GM19372 (cell line): ENCODE measurements around the gene NBEAL2.

Source experiments
- ATAC-seq: cut with Tn5 transposase; IDR thresholded peaks from one replicate; pipeline ENCODE4 v1.9.1; 2021; ENCODE audit warnings: mild to moderate bottlenecking, low read depth, moderate library complexity; ENCODE audit not compliant: unreplicated experiment

NBEAL2 gene

GRCh38 chr3:46997453-46998091, 18.1 kb downstream of the NBEAL2 start:
- no peak for ATAC-seq

- ATAC-seq, result no peak
These were observed 18.8 kb downstream of the NBEAL2 start for GRCh38 chr3:46998121-46998851.

- no peak for ATAC-seq
These were observed 19.5 kb downstream of the NBEAL2 start for GRCh38 chr3:46998852-46999515.

GRCh38 chr3:46999516-47000197, 20.2 kb downstream of the NBEAL2 start:
- ATAC-seq, result no peak

- no peak for ATAC-seq
These were observed 20.8 kb downstream of the NBEAL2 start for GRCh38 chr3:47000198-47000815.

GRCh38 chr3:47000922-47001730, 21.7 kb downstream of the NBEAL2 start:
- ATAC-seq, result no peak

- ATAC-seq, result no peak
These were observed 22.3 kb downstream of the NBEAL2 start for GRCh38 chr3:47001731-47002170.

GRCh38 chr3:47002171-47003055, 22.9 kb downstream of the NBEAL2 start:
- no peak for ATAC-seq

GRCh38 chr3:47003056-47003410, 23.6 kb downstream of the NBEAL2 start:
- ATAC-seq, result no peak

GRCh38 chr3:47003461-47004368, 24.2 kb downstream of the NBEAL2 start:
- ATAC-seq, result no peak

GRCh38 chr3:47004369-47005211, 25.1 kb downstream of the NBEAL2 start:
- no peak for ATAC-seq

GRCh38 chr3:47005212-47006144, 26.0 kb downstream of the NBEAL2 start:
- no peak for ATAC-seq

GRCh38 chr3:47006145-47006651, 26.7 kb downstream of the NBEAL2 start:
- ATAC-seq, result no peak

- ATAC-seq, result no peak
These were observed 27.5 kb downstream of the NBEAL2 start for GRCh38 chr3:47007001-47007400.

- ATAC-seq, result no peak
These were observed 28.2 kb downstream of the NBEAL2 start for GRCh38 chr3:47007482-47008233.
